ENCODE data around the gene DENND1A.
"Not testable (repeated sequence)": the region's sequence is repeated elsewhere in the genome, so short reads cannot be mapped to it uniquely, and the experiment has no call there.

The DENND1A gene

GRCh38 chr9:123447934-123448646 lies 481.8 kb downstream of the DENND1A start:
- no peak for DNase-seq

- no peak for DNase-seq
Measured at GRCh38 chr9:123445981-123446610, 483.8 kb downstream of the DENND1A start.

- DNase-seq, result no peak
Measured at GRCh38 chr9:123445116-123445515, 484.8 kb downstream of the DENND1A start.

- no peak for DNase-seq
Measured at GRCh38 chr9:123441769-123442168, 488.2 kb downstream of the DENND1A start.

- no peak for DNase-seq
Measured at GRCh38 chr9:123440256-123440655, 489.7 kb downstream of the DENND1A start.

GRCh38 chr9:123438821-123439220 lies 491.1 kb downstream of the DENND1A start:
- DNase-seq, result no peak

GRCh38 chr9:123438321-123438720 lies 491.6 kb downstream of the DENND1A start:
- no peak for DNase-seq

GRCh38 chr9:123437201-123437600 lies 492.7 kb downstream of the DENND1A start:
- DNase-seq, result no peak

GRCh38 chr9:123435471-123435870 lies 494.5 kb downstream of the DENND1A start:
- DNase-seq, result no peak

- DNase-seq, result no peak
Measured at GRCh38 chr9:123434619-123435240, 495.2 kb downstream of the DENND1A start.

GRCh38 chr9:123432331-123433236 lies 497.3 kb downstream of the DENND1A start:
- DNase-seq, result no peak

GRCh38 chr9:123431581-123431980 lies 498.3 kb downstream of the DENND1A start:
- DNase-seq, result no peak

GRCh38 chr9:123428450-123428849 lies 501.5 kb downstream of the DENND1A start:
- DNase-seq, result not testable (repeated sequence)

- DNase-seq, result no peak
Measured at GRCh38 chr9:123426406-123426805, 503.5 kb downstream of the DENND1A start.

- no peak for DNase-seq
Measured at GRCh38 chr9:123425836-123426365, 504.0 kb downstream of the DENND1A start.

GRCh38 chr9:123425261-123425821 lies 504.6 kb downstream of the DENND1A start:
- DNase-seq, result no peak

GRCh38 chr9:123424552-123425225 lies 505.2 kb downstream of the DENND1A start:
- DNase-seq, result no peak

GRCh38 chr9:123424131-123424530 lies 505.8 kb downstream of the DENND1A start:
- no peak for DNase-seq

- DNase-seq, result no peak
Measured at GRCh38 chr9:123423311-123423640, 506.6 kb downstream of the DENND1A start.

- no peak for DNase-seq
Measured at GRCh38 chr9:123422635-123423310, 507.2 kb downstream of the DENND1A start.

- DNase-seq, result no peak
Measured at GRCh38 chr9:123421801-123422455, 508.0 kb downstream of the DENND1A start.
